Endothelial cell of umbilical vein (primary cell): ENCODE data around the gene TFAM. TPM values are rescaled to one million over a fixed set of nuclear protein-coding genes. Genes with fewer than 3 reads are reported as not detected.

Experiments
- BruUV-seq: library from RNA; stranded (reverse); fragments of 400-500 nt; replicated peaks from 2 replicates; lab custom pipeline; 2021; lab: Mats Ljungman, UMichigan
- CTCF ChIA-PET: fragments of 300-600, 350-600 bp; sonication (Branson Sonifier 250); formaldehyde crosslinking; loops from one replicate; lab custom pipeline; 2021; ENCODE audit warnings: antibody characterized with exemption, inconsistent platforms; lab: Charles Lee
- POLR2A ChIA-PET: fragments of 300-600, 350-600 bp; sonication (Branson Sonifier 250); formaldehyde crosslinking; loops from one replicate; lab custom pipeline; 2021; ENCODE audit warnings: antibody characterized with exemption, inconsistent platforms; lab: Charles Lee
- DNase-seq: peaks from one replicate; pipeline ENCODE4 v3.0.0-alpha.2; 2011; ENCODE audit warnings: low read depth, low spot score
- FAIRE-seq: peaks from 2 replicates; lab custom pipeline; 2011; peaks lifted over from hg19 to GRCh38; lab: Jason Lieb, UNC
- H2AFZ ChIP-seq: 2 replicates; pipeline ENCODE4 v1.6.0; 2012; ENCODE audit warnings: low read depth, low read length, control low read depth, inconsistent platforms
- H3K27ac ChIP-seq: 2 replicates; pipeline ENCODE4 v1.5.1; 2011; ENCODE audit warnings: low read depth, mild to moderate bottlenecking, control low read depth, low read length, moderate library complexity; ENCODE audit not compliant: insufficient read depth
- H3K27me3 ChIP-seq, 2 experiments: 2 replicates each; pipeline versions ENCODE4 v1.6.0 to v1.6.1; 2011; ENCODE audit warnings: low read length in 2 of 2, mixed read lengths in 1 of 2; ENCODE audit not compliant: control insufficient read depth in 2 of 2, insufficient read depth in 2 of 2
- H3K36me3 ChIP-seq, 2 experiments: 2 replicates in 1 of 2; 3 replicates in 1 of 2; pipeline ENCODE4 v1.5.1; 2011; ENCODE audit warnings: low read length in 2 of 2, mild to moderate bottlenecking in 1 of 2, moderate library complexity in 1 of 2; ENCODE audit not compliant: control insufficient read depth in 2 of 2, insufficient read depth in 2 of 2; ENCODE audit errors: extremely low read depth in 1 of 2
- H3K4me1 ChIP-seq: 3 replicates; pipeline ENCODE4 v1.5.1; 2011; ENCODE audit warnings: mild to moderate bottlenecking, low read length; ENCODE audit not compliant: control insufficient read depth, insufficient read depth; ENCODE audit errors: extremely low read depth
- H3K4me2 ChIP-seq: 2 replicates; pipeline ENCODE4 v1.6.1; 2011; ENCODE audit warnings: low read length, control low read depth, mixed read lengths; ENCODE audit not compliant: insufficient read depth
- H3K4me3 ChIP-seq, 3 experiments: fragments of 200-600 bp in 1 of 3; sonication (generic), shearing (Covaris generic) in 1 of 3; replicated peaks in 1 of 3; 2 replicates each; pipeline ENCODE4 v1.5.1; 2011 to 2016; ENCODE audit warnings: control low read depth in 3 of 3, low read length in 3 of 3, mild to moderate bottlenecking in 2 of 3, inconsistent platforms in 1 of 3, low read depth in 1 of 3, moderate library complexity in 1 of 3; ENCODE audit not compliant: insufficient read depth in 1 of 3
- H3K79me2 ChIP-seq: 2 replicates; pipeline ENCODE4 v1.6.0; 2012; ENCODE audit warnings: low read length, inconsistent platforms; ENCODE audit not compliant: control insufficient read depth, insufficient read depth
- H3K9ac ChIP-seq: replicated peaks from 2 replicates; pipeline ENCODE3; 2011; ENCODE audit warnings: low read length, control low read depth; ENCODE audit not compliant: insufficient read depth; ENCODE audit errors: extremely low read depth
- H3K9me1 ChIP-seq: replicated peaks from 3 replicates; pipeline ENCODE4 v1.6.0; 2011; ENCODE audit warnings: mild to moderate bottlenecking, low read length; ENCODE audit not compliant: control insufficient read depth, insufficient read depth; ENCODE audit errors: extremely low read depth
- H3K9me3 ChIP-seq: replicated peaks from 2 replicates; pipeline ENCODE4 v1.5.1; 2012; ENCODE audit warnings: low read length, inconsistent platforms; ENCODE audit not compliant: control insufficient read depth, insufficient read depth
- H4K20me1 ChIP-seq: replicated peaks from 2 replicates; pipeline ENCODE3; 2011; ENCODE audit warnings: mild to moderate bottlenecking, low read length; ENCODE audit not compliant: control insufficient read depth, insufficient read depth; ENCODE audit errors: extremely low read depth
- CTCF ChIP-seq, 2 donors: IDR thresholded peaks; 1 replicate in 1 of 2; 2 replicates in 1 of 2; pipeline ENCODE4 v1.5.1; 2011; ENCODE audit warnings: low read length in 2 of 2, mild to moderate bottlenecking in 2 of 2, moderate library complexity in 2 of 2, control low read depth in 1 of 2, inconsistent platforms in 1 of 2, low read depth in 1 of 2; ENCODE audit not compliant: insufficient read depth in 1 of 2; ENCODE audit errors: extremely low read depth in 1 of 2
- EZH2 ChIP-seq: IDR thresholded peaks from 2 replicates; pipeline ENCODE4 v1.6.1; 2012; ENCODE audit warnings: borderline replicate concordance, low read depth, mild to moderate bottlenecking, moderate library complexity, low read length, inconsistent platforms; ENCODE audit not compliant: severe bottlenecking
- FOS ChIP-seq: IDR thresholded peaks from 2 replicates; pipeline ENCODE4 v1.6.1; 2011; ENCODE audit warnings: mild to moderate bottlenecking, low read length, moderate library complexity, borderline replicate concordance; ENCODE audit not compliant: insufficient read depth
- GATA2 ChIP-seq: IDR thresholded peaks from 2 replicates; pipeline ENCODE4 v1.7.0; 2011; ENCODE audit warnings: low read depth, mild to moderate bottlenecking, moderate library complexity, mixed read lengths, low read length; ENCODE audit not compliant: insufficient read length, insufficient read depth
- JUN ChIP-seq: IDR thresholded peaks from 2 replicates; pipeline ENCODE4 v1.6.1; 2011; ENCODE audit warnings: borderline replicate concordance, low read depth; ENCODE audit not compliant: insufficient read length, insufficient read depth
- MYC ChIP-seq: IDR thresholded peaks from one replicate; pipeline ENCODE4 v1.6.1; 2011; ENCODE audit warnings: mild to moderate bottlenecking, low read depth, low read length
- POLR2A ChIP-seq: IDR thresholded peaks from 2 replicates; pipeline ENCODE4 v1.6.1; 2012; ENCODE audit warnings: low read depth, mild to moderate bottlenecking, control low read depth, low read length
- POLR2AphosphoS5 ChIP-seq: IDR thresholded peaks from 2 replicates; pipeline ENCODE4 v1.6.1; 2012; ENCODE audit warnings: low read depth, mild to moderate bottlenecking, control low read depth, low read length, moderate library complexity; ENCODE audit not compliant: insufficient read depth
- dilution Hi-C: fragments of 300-500 bp; cut with MboI; formaldehyde crosslinking; loops from one replicate; pipeline ENCODE4 v1.15.0; 2019; ENCODE audit warnings: low sequenced_read_pairs; ENCODE audit not compliant: extremely low pct_ligation_motif_present
- intact Hi-C: fragments of 100-400 bp; cut with micrococcal nuclease; formaldehyde crosslinking; loops from one replicate; pipeline ENCODE4 v1.10.0; 2022
- polyA plus RNA-seq, 4 experiments: library from polyadenylated mRNA; depleted of rRNA in 3 of 4; stranded (reverse) in 3 of 4; unstranded in 1 of 4; fragments of >200 nt; gene quantifications; 2 replicates each; pipeline versions ENCODE4 v1.2.1 to v1.2.3, GENCODE V29; 2011 to 2012; ENCODE audit warnings: missing spikeins in 1 of 4
- total RNA-seq: library from RNA; stranded (reverse); gene quantifications from 2 replicates; pipeline ENCODE4 v1.2.3, GENCODE V29; 2021
- TF ChIP-seq, protein P1 (sequence below): IDR thresholded peaks from 2 replicates; pipeline ENCODE4 v1.6.1; 2011; ENCODE audit not compliant: insufficient read depth, insufficient read length

The TFAM gene
- total and polyA plus RNA-seq, 2 donors (not counting 3 experiments of a cell fraction or from before 2014, with no cell fraction given): 21.3 to 45.1 TPM

DNA sequence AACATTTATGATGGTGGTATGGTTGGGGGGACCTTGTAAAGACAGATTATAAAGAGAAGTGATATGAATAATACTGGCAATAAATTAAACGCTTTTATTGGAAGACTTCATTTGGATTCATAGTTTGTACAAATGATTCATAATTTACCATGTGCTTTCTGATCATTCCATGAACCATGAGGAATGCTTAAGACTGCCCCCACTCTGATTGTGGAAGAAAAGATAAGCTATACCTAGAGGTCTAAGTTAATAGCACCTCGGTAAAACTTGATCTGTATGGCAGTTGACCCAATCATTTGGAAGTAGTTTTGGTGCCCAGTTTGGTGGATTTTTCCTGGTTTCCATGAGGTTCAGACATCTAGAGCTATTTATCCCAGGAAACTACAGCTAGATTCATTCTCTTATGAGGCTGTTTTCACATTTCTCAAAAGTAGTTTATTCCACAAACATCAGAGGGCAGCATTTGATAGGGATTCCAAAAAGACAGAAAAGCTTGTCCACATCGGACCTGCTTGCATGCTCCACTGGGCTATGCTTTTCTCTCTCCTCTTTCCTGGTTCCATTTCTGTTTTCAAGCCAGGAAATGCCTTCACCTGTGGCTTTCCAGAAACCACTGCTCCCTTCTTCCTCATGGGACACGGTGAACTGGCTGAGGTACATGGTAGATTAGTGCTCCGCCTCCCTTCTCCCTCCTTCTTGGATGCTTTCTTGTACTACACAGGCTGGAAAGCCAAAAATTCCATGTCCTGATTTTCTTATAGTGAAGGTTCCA, 29.2 kb downstream of the TFAM start:
- BruUV-seq: no TSS peak
- Histone ChIP-seq H3K9ac (no peak overlapping the region), H4K20me1 (no peaks in the 10 kb centered on the region), H3K36me3 (no peaks in the 10 kb centered on the region), H3K27me3 (no peaks in the 10 kb centered on the region), H3K4me2 (no peak overlapping the region), H3K4me3 (no peak overlapping the region), H3K79me2 (no peaks in the 10 kb centered on the region), H3K27ac (no peak overlapping the region), H3K9me1 (no peaks in the 10 kb centered on the region), H3K9me3 (no peaks in the 10 kb centered on the region), H2AFZ (no peak overlapping the region), H3K4me1 (no peaks in the 10 kb centered on the region)
- dilution Hi-C loops: no loop called here
- no peak for DNase-seq
- CTCF ChIA-PET: interaction anchor here (0.9 to 1.3 kb wide), 4 partner anchors 117 to 1209 kb away, joined by 3 to 9 read pairs (median 5); no protein-coding TSS in a partner anchor
- intact Hi-C loops: loop anchor here (1.0 kb wide), 2 partner anchors 117 to 227 kb away; no protein-coding TSS in a partner anchor
- POLR2A ChIA-PET: no interaction called here
- no peak for FAIRE-seq
- no peak for TF ChIP-seq GATA2
- no peak for TF ChIP-seq CTCF (IDR thresholded peaks at IDR 0.05; ENCODE audit: extremely low read depth in 1 of 2, insufficient read depth in 1 of 2, low read depth in 1 of 2, low read length in 2 of 2)
- no peak for TF ChIP-seq MYC
- no peak for TF ChIP-seq JUN
- TF ChIP-seq EZH2: no peak
- TF ChIP-seq, protein P1, sequence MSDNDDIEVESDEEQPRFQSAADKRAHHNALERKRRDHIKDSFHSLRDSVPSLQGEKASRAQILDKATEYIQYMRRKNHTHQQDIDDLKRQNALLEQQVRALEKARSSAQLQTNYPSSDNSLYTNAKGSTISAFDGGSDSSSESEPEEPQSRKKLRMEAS: no peak
- TF ChIP-seq POLR2A: no peak
- no peak for TF ChIP-seq POLR2AphosphoS5
- no peak for TF ChIP-seq FOS
